ENCODE measurements around the gene CNOT4. TPM values are rescaled to one million over a fixed set of nuclear protein-coding genes. Genes with fewer than 3 reads are reported as not detected.

Gene CNOT4
- total and polyA plus RNA-seq, 2 of the 8 experiments (the other 6 are each of a cell fraction or from before 2014, with no cell fraction given): 10.9 to 25.8 TPM

DNA sequence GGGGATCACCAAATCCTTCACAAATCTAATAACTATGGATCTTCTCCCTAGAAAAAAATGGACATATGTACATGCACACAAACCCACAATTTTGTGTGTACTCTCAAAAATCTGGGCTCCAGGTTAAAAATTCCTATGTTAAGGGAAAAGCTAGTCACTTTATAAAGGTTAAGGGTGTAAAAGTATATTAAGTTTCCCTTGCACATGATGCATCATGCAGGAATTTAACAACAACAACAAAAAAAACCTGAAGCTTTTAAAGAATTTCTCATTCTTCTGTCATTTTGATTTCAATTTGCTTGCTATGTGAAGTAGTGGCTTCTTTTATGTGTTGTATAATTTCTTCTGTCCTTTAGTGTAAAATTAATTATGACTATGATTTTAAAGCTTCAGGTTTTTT, 123.7 kb downstream of the CNOT4 start:
- no peak for DNase-seq (ENCODE audit: low read depth in 1 of 2, low spot score in 2 of 2)
- Histone ChIP-seq H3K14ac (ENCODE audit: insufficient read length) (no peak overlapping the region), H2BK12ac (ENCODE audit: low read depth, low read length) (no peak overlapping the region), H3K4ac (replicated peaks; ENCODE audit: insufficient read length, low read depth, low read length) (no peak overlapping the region), H3K4me3 (ENCODE audit: extremely low read depth in 1 of 4, insufficient read depth in 2 of 4, low read depth in 3 of 4, low read length in 4 of 4) (no peak overlapping the region), H3K18ac (ENCODE audit: extremely low read depth, low read length) (no peak overlapping the region), H2BK20ac (ENCODE audit: low read length) (no peak overlapping the region), H3K9me3 (ENCODE audit: insufficient read depth in 2 of 2, low read depth in 1 of 2, low read length in 1 of 2) (no peaks in the 10 kb centered on the region), H2BK5ac (ENCODE audit: low read depth, low read length) (no peak overlapping the region), H3K4me1 (replicated peaks in 1 of 4; ENCODE audit: control insufficient read depth in 3 of 4, insufficient read depth in 4 of 4, low read length in 3 of 4) (peaks cover 2 to 7% (median 5%) of the 10 kb centered on the region in 4 experiments; a peak in 6 of 7 replicates), H3K79me2 (ENCODE audit: control insufficient read depth in 1 of 2, insufficient read depth in 2 of 2, low read length in 2 of 2) (no peaks in the 10 kb centered on the region), H3K36me3 (ENCODE audit: control insufficient read depth in 2 of 4, insufficient read depth in 4 of 4, low read length in 3 of 4) (no peaks in the 10 kb centered on the region), H2BK120ac (replicated peaks; ENCODE audit: low read depth, low read length) (no peak overlapping the region), H3K27ac (ENCODE audit: low read depth, low read length) (no peak overlapping the region), H3K23ac (ENCODE audit: insufficient read length) (no peak overlapping the region), H2AK5ac (ENCODE audit: low read depth, low read length) (no peak overlapping the region), H2BK15ac (ENCODE audit: low read length) (no peak overlapping the region), H4K91ac (replicated peaks; ENCODE audit: insufficient read length, low read length) (no peak overlapping the region), H4K20me1 (replicated peaks in 1 of 2; ENCODE audit: control insufficient read depth in 1 of 2, insufficient read depth in 2 of 2, low read length in 2 of 2) (no peaks in the 10 kb centered on the region), H3K4me2 (ENCODE audit: insufficient read depth in 1 of 2, low read depth in 2 of 2, low read length in 2 of 2) (no peak overlapping the region), H3K79me1 (ENCODE audit: low read depth, low read length) (no peaks in the 10 kb centered on the region), H3K27me3 (replicated peaks in 1 of 4; ENCODE audit: control insufficient read depth in 3 of 4, extremely low read depth in 1 of 4, insufficient read depth in 3 of 4, low read length in 3 of 4) (no peaks in the 10 kb centered on the region), H4K5ac (ENCODE audit: insufficient read length, low read depth, low read length) (no peak overlapping the region), H4K8ac (ENCODE audit: extremely low read depth, insufficient read depth, low read length) (no peak overlapping the region), H3K56ac (replicated peaks; ENCODE audit: insufficient read length, low read depth, low read length) (no peak overlapping the region), H3K9ac (replicated peaks in 1 of 4; ENCODE audit: extremely low read depth in 1 of 4, low read depth in 3 of 4, low read length in 3 of 4) (no peak overlapping the region), H3K23me2 (ENCODE audit: low read depth, low read length) (no peaks in the 10 kb centered on the region), H2AFZ (ENCODE audit: low read length) (no peak overlapping the region)
- TF ChIP-seq SP2 (IDR thresholded peaks at IDR 0.05; ENCODE audit: low read length) (no peak), EZH2 (IDR thresholded peaks at IDR 0.05; ENCODE audit: low read depth, low read length, severe bottlenecking) (no peak), SP1 (IDR thresholded peaks at IDR 0.05; ENCODE audit: low read depth, low read length) (no peak), KDM1A (IDR thresholded peaks at IDR 0.05; ENCODE audit: borderline replicate concordance, low read length) (no peak), RBBP5 (IDR thresholded peaks at IDR 0.05; ENCODE audit: borderline replicate concordance, low read depth, low read length) (no peak), CTBP2 (IDR thresholded peaks at IDR 0.05; ENCODE audit: borderline replicate concordance, insufficient read depth, insufficient read length, low read length) (no peak), RXRA (IDR thresholded peaks at IDR 0.05; ENCODE audit: insufficient read depth, low read depth, low read length) (no peak), ATF2 (IDR thresholded peaks at IDR 0.05; ENCODE audit: low read length) (no peak), SP4 (IDR thresholded peaks at IDR 0.05; ENCODE audit: low read length) (no peak), PHF8 (conservative IDR thresholded peaks at IDR 0.05; ENCODE audit: low read depth, low read length) (no peak)
- no peak for FAIRE-seq
- ChIA-PET CTCF (ENCODE audit: partially characterized antibody) (interaction anchor here (5.4 kb wide), 1 partner anchor 24 kb away, joined by 29 read pairs; no protein-coding TSS in a partner anchor), POLR2A (ENCODE audit: partially characterized antibody) (interaction anchor here (1.0 kb wide), 1 partner anchor 22 kb away, joined by 3 read pairs; no protein-coding TSS in a partner anchor)
